OCI-LY3 (cell line): ENCODE measurements around the gene POGLUT3.

Experiments used
- H2AFZ ChIP-seq: fragments of 200-600, 300-600 bp; shearing (Covaris generic); 2 replicates; pipeline ENCODE4 v1.6.0; 2014; ENCODE audit warnings: antibody characterized with exemption, low read depth, low read length
- H3K27ac ChIP-seq: fragments of 200-600, 300-600 bp; sonication (generic); 2 replicates; pipeline ENCODE4 v1.5.1; 2014; ENCODE audit warnings: mild to moderate bottlenecking, low read length, moderate library complexity, mixed read lengths
- H3K27me3 ChIP-seq: fragments of 200-600, 300-600 bp; sonication (generic); 2 replicates; pipeline ENCODE4 v1.6.1; 2014; ENCODE audit warnings: low read depth, low read length, mixed read lengths
- H3K36me3 ChIP-seq: fragments of 200-600, 300-600 bp; sonication (generic); replicated peaks from 2 replicates; pipeline ENCODE3; 2014; ENCODE audit warnings: low read depth, low read length, mixed read lengths
- H3K4me1 ChIP-seq: fragments of 300-600, 200-600 bp; sonication (generic); 2 replicates; pipeline ENCODE4 v1.6.1; 2014; ENCODE audit warnings: low read length, mixed read lengths
- H3K4me2 ChIP-seq: fragments of 200-600, 300-600 bp; sonication (generic); 2 replicates; pipeline ENCODE4 v1.6.1; 2014; ENCODE audit warnings: low read length, mixed read lengths
- H3K4me3 ChIP-seq: fragments of 300-600, 200-600 bp; sonication (generic); 2 replicates; pipeline ENCODE4 v1.5.1; 2014; ENCODE audit warnings: antibody characterized with exemption, mild to moderate bottlenecking, low read length, moderate library complexity
- H3K79me2 ChIP-seq: fragments of 300-600, 200-600 bp; shearing (Covaris generic); 2 replicates; pipeline ENCODE4 v1.6.1; 2014; ENCODE audit warnings: mild to moderate bottlenecking, low read length, mixed read lengths
- H3K9ac ChIP-seq: fragments of 300-600, 200-600 bp; shearing (Covaris generic); 2 replicates; pipeline ENCODE4 v1.6.0; 2014; ENCODE audit warnings: mild to moderate bottlenecking, low read length, moderate library complexity
- H3K9me3 ChIP-seq: fragments of 200-600, 300-600 bp; shearing (Covaris generic); 2 replicates; pipeline ENCODE4 v1.6.1; 2014; ENCODE audit warnings: low read length, mixed read lengths; ENCODE audit not compliant: insufficient read depth
- H4K20me1 ChIP-seq: fragments of 200-600, 300-600 bp; sonication (generic); 2 replicates; pipeline ENCODE4 v1.6.1; 2016; ENCODE audit warnings: low read length, mixed read lengths; ENCODE audit not compliant: insufficient read depth
- EZH2phosphoT487 ChIP-seq: fragments of 200-600 bp; shearing (Covaris generic); IDR thresholded peaks from 2 replicates; pipeline ENCODE4 v1.6.1; 2018; ENCODE audit warnings: antibody characterized with exemption, mixed run types, low read depth
- TF ChIP-seq, protein P1 (sequence below): fragments of 200-600, 300-600 bp; sonication (generic); IDR thresholded peaks from 2 replicates; pipeline ENCODE4 v1.5.1; 2014; ENCODE audit warnings: antibody characterized with exemption, low read length, low read depth

The POGLUT3 gene

DNA sequence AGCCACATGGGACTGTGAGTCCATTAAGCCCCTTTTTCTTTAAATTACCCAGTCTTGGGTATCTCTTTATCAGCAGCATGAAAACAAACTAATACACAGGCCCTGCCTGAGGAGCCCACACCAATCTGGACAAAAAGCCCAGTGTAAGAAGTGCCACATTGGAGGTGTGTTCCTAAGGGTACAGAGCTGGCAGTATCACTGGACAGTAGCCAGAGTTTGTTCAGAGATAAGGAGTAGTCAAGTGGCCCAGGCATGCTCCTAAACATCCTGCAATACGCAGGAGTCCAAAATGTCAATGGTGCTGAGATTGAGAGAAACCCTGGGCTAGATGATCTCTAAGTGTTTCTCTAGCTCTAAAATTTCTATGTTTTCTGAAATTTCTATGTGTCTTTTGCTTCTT is 27.0 kb upstream of the POGLUT3 start:
- H3K4me3 ChIP-seq: no peak overlapping the region
- no peaks in the 10 kb centered on the region for H4K20me1 ChIP-seq
- H3K4me2 ChIP-seq: no peak overlapping the region
- no peak overlapping the region for H2AFZ ChIP-seq
- H3K4me1 ChIP-seq: no peaks in the 10 kb centered on the region
- no peaks in the 10 kb centered on the region for H3K9me3 ChIP-seq
- H3K27ac ChIP-seq: no peak overlapping the region
- TF ChIP-seq, protein P1, sequence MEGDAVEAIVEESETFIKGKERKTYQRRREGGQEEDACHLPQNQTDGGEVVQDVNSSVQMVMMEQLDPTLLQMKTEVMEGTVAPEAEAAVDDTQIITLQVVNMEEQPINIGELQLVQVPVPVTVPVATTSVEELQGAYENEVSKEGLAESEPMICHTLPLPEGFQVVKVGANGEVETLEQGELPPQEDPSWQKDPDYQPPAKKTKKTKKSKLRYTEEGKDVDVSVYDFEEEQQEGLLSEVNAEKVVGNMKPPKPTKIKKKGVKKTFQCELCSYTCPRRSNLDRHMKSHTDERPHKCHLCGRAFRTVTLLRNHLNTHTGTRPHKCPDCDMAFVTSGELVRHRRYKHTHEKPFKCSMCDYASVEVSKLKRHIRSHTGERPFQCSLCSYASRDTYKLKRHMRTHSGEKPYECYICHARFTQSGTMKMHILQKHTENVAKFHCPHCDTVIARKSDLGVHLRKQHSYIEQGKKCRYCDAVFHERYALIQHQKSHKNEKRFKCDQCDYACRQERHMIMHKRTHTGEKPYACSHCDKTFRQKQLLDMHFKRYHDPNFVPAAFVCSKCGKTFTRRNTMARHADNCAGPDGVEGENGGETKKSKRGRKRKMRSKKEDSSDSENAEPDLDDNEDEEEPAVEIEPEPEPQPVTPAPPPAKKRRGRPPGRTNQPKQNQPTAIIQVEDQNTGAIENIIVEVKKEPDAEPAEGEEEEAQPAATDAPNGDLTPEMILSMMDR: no peak
- no peak for TF ChIP-seq EZH2phosphoT487
- no peaks in the 10 kb centered on the region for H3K27me3 ChIP-seq
- no peaks in the 10 kb centered on the region for H3K36me3 ChIP-seq
- H3K9ac ChIP-seq: no peak overlapping the region
- H3K79me2 ChIP-seq: no peaks in the 10 kb centered on the region

DNA sequence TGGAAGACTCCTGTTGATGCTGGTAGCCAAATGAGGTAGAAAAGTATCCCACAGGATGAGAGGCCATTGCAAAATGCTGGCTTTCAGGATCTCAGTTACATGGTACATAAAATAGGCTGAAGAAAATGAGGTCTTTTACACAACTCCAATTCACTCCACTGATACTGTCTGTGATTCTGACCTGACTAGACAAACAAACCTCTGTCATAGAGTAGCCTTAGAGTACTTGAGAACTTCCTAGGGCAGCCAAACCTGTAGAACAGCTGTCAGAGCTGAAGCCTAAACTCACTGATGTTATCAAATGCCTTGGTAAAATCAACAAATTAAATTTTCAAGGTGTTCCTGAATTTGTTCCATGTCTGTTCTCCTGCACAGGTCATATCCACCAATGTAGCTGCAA is 26.2 kb upstream of the POGLUT3 start:
- no peak overlapping the region for H3K4me2 ChIP-seq
- H3K4me3 ChIP-seq: no peak overlapping the region
- no peaks in the 10 kb centered on the region for H3K79me2 ChIP-seq
- TF ChIP-seq, protein P1: no peak
- TF ChIP-seq EZH2phosphoT487: no peak
- H3K27me3 ChIP-seq: no peaks in the 10 kb centered on the region
- H2AFZ ChIP-seq: no peak overlapping the region
- H3K36me3 ChIP-seq: no peaks in the 10 kb centered on the region
- no peaks in the 10 kb centered on the region for H3K4me1 ChIP-seq
- H3K27ac ChIP-seq: no peak overlapping the region
- H3K9ac ChIP-seq: no peak overlapping the region
- H4K20me1 ChIP-seq: no peaks in the 10 kb centered on the region
- H3K9me3 ChIP-seq: no peaks in the 10 kb centered on the region

DNA sequence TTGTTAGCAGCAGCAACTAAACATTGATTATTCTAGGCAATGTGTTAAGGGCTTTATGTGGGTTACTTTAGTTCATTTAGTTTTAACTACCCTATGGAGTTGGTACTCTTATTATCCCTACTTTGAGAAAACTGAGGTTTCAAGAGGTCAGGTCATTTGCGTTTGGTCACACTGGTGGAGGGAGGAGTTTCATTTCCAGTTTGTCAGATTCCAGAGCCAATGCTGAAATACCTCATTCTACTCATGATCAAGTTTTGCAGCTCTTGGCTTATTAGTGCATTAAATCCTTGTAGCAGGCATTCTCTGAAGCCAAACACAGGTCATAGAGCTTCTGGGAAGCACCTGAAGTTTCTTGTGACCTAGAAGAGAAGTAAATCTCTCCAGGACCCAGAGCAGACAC is 24.1 kb upstream of the POGLUT3 start:
- Histone ChIP-seq H3K79me2 (no peaks in the 10 kb centered on the region), H3K36me3 (no peaks in the 10 kb centered on the region), H3K27ac (no peak overlapping the region), H4K20me1 (no peaks in the 10 kb centered on the region), H3K4me2 (no peak overlapping the region), H3K9me3 (no peaks in the 10 kb centered on the region), H2AFZ (no peak overlapping the region), H3K4me1 (no peaks in the 10 kb centered on the region), H3K9ac (no peak overlapping the region), H3K27me3 (no peaks in the 10 kb centered on the region), H3K4me3 (no peak overlapping the region)
- TF ChIP-seq, protein P1: no peak
- TF ChIP-seq EZH2phosphoT487: no peak

DNA sequence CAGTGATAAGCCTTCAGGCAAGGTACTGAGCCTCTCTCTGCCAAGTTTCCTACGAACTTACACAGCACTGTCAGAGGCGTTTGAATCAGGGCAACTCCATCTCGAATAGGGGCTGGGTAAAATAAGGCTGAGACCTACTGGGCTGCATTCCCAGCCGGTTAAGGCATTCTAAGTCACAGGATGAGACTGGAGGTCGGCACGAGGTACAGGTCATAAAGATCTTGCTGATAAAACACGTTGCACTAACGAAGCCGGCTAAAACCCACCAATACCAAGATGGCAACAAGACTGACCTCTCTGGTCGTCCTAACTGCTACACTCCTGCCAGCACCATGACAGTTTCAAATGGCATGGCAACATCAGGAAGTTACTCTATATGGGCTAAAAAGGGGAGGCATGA is 20.4 kb upstream of the POGLUT3 start:
- Histone ChIP-seq H2AFZ (no peak overlapping the region), H3K27me3 (no peaks in the 10 kb centered on the region), H3K79me2 (no peaks in the 10 kb centered on the region), H3K27ac (no peak overlapping the region), H3K36me3 (no peaks in the 10 kb centered on the region), H3K4me1 (no peaks in the 10 kb centered on the region), H3K4me3 (no peak overlapping the region), H3K9ac (no peak overlapping the region), H3K4me2 (no peak overlapping the region), H4K20me1 (no peaks in the 10 kb centered on the region), H3K9me3 (no peaks in the 10 kb centered on the region)
- no peak for TF ChIP-seq EZH2phosphoT487
- TF ChIP-seq, protein P1: no peak
